Gastrocnemius medialis (tissue), 4 donors: Measurements from ENCODE around the gene PACS2.

Experiments used
- CTCF ChIP-seq, 5 experiments: fragments of 450-650 bp in 3 of 5; fragments of 200-600 bp in 2 of 5; sonication (generic) in 2 of 5; IDR thresholded peaks in 4 of 5; conservative IDR thresholded peaks in 1 of 5; 1 replicate in 4 of 5; 2 replicates in 1 of 5; pipeline ENCODE4 v1.5.1; 2016 to 2019; ENCODE audit warnings: antibody characterized with exemption in 5 of 5, mild to moderate bottlenecking in 3 of 5, moderate library complexity in 3 of 5
- POLR2A ChIP-seq, 2 donors: fragments of 450-650 bp; IDR thresholded peaks; one replicate each; pipeline ENCODE4 v1.6.1; 2017; ENCODE audit warnings: antibody characterized with exemption in 2 of 2, mild to moderate bottlenecking in 2 of 2, moderate library complexity in 2 of 2

- TF ChIP-seq POLR2A (IDR thresholded peaks at IDR 0.05) (no peak), CTCF (IDR thresholded peaks at IDR 0.05 in 4 of 5, conservative IDR thresholded peaks at IDR 0.05 in 1 of 5) (no peak)
Measured at GRCh38 chr14:105358140-105358846, 43.7 kb downstream of the PACS2 start.
